GM10266 (cell line): Measurements from ENCODE around the gene VWF.

Experiments
- DNase-seq: peaks from one replicate; pipeline ENCODE4 v3.0.0; 2012; ENCODE audit errors: extremely low spot score
- TF ChIP-seq, protein P1 (sequence below): IDR thresholded peaks from 2 replicates; pipeline ENCODE4 v1.5.1; 2012; ENCODE audit warnings: mild to moderate bottlenecking, low read depth; ENCODE audit not compliant: control insufficient read depth, insufficient read depth; ENCODE audit errors: missing control alignments

Gene VWF

DNA sequence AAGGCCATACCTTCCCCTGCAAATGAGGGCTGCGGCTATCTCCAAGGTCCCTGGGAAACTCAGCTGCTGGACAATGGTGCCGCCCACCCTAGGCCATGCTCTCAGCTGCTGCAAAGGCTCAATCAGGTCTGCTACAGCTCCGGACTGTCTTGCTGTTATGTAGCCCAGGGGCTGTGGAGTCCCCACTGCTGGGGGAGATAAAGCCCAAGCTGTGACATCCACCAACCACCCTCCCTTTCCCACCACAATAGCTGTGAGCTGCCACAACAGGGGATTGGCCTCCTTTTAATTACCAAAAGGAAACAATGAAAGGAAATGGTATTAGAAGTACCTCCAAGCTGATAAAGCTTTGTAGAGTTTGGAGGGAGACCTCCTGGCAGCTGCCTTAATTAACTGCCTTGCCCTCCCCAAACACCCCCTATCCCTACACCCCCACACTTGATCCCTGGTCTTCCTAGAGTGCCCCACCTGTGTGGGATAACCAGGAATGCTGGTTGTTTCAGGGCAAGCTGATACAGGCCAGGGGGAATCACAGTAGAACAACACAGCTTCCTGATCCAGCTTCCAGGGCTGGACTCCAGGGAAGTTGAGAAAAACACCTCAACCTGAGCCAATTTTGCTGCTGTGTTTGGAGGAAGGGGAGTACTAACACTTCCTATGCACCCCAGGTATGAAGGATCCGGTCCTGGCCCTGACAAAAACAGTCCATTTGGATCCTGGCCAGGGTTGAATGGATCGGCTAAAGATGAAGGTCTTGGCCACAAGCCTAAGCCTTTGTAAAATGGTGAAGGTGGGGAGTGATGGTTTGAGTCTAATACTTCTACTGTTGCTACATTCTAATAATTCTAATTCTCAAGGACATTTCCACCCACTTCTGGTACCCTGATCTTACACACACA, at the start of gene VWF:
Gene VWF, minus strand, starts transcription at position 260 of the 899 bp plus-strand sequence. CDS start 1,474 bp downstream, outside the sequence.
- TF ChIP-seq, protein P1, sequence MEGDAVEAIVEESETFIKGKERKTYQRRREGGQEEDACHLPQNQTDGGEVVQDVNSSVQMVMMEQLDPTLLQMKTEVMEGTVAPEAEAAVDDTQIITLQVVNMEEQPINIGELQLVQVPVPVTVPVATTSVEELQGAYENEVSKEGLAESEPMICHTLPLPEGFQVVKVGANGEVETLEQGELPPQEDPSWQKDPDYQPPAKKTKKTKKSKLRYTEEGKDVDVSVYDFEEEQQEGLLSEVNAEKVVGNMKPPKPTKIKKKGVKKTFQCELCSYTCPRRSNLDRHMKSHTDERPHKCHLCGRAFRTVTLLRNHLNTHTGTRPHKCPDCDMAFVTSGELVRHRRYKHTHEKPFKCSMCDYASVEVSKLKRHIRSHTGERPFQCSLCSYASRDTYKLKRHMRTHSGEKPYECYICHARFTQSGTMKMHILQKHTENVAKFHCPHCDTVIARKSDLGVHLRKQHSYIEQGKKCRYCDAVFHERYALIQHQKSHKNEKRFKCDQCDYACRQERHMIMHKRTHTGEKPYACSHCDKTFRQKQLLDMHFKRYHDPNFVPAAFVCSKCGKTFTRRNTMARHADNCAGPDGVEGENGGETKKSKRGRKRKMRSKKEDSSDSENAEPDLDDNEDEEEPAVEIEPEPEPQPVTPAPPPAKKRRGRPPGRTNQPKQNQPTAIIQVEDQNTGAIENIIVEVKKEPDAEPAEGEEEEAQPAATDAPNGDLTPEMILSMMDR = no peak
- peak; percentile 5 for DNase-seq

DNA sequence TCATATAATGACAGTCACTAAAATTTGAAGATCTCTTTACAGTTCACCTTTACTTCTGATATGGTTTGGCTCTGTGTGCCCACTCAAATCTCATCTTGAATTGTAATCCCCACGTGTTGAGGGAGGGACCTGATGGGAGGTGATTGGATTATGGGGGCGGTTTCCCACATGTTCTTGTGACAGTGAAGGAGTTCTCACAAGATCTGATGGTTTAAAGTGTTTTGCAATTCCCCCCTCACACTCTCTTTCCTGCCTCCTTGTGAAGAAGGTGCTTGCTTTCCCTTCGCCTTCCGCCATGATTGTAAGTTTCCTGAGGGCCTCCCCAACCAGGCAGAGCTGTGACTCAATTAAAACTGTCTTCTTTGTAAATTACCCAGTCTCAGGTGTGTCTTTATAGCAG, 48.4 kb upstream of the VWF start:
- TF ChIP-seq, protein P1 = no peak
- DNase-seq = no peak

DNA sequence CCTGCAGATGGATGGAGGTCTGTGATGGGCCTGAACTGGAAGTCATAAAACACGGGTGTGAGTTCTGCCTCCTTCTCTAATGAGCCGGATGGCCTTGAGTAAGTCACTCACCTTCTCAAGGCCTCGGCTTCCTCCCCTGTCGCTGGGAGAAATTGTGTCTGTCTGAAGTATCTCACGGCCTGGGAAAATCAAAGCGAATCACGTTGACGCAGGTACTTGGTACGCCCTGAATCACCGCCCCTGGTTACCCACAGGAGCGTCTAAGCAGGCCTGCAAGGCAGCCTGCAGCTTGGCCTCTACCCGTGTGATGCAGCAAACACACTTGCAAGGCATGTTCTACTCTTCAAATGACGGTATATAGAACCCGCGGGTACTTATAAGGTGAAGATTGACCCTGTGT, 47.6 kb upstream of the VWF start:
- DNase-seq = no peak
- TF ChIP-seq, protein P1 = no peak

DNA sequence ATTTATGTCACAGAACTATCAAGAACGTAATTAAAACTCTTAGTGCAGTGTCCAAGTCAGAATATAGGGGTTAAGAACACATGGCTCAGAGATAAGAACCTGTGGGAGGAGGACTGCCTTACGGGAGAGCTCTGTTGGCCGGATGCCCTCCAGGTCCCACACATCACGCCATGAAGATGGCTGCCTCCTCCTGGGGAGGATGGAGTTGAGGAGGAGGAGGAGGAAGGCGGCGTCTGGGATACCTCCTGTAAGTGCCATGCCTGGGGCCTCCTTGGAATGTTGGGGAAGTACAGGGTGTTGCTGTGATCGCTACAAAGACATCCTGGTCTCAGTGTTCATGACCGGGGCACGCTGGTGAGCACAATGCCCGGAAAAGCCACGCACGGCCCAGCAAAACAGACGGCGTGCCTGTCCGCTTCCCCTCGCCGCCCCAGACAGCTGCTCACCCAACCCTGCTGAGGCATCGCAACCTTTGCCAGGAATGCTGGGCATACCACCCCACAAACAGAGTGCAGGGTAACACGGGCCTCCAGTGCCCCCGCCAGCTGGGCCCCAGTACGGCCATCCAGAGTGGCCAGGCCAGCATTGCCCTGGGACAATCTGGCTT, 47.0 kb upstream of the VWF start:
- TF ChIP-seq, protein P1 = no peak
- DNase-seq = no peak

DNA sequence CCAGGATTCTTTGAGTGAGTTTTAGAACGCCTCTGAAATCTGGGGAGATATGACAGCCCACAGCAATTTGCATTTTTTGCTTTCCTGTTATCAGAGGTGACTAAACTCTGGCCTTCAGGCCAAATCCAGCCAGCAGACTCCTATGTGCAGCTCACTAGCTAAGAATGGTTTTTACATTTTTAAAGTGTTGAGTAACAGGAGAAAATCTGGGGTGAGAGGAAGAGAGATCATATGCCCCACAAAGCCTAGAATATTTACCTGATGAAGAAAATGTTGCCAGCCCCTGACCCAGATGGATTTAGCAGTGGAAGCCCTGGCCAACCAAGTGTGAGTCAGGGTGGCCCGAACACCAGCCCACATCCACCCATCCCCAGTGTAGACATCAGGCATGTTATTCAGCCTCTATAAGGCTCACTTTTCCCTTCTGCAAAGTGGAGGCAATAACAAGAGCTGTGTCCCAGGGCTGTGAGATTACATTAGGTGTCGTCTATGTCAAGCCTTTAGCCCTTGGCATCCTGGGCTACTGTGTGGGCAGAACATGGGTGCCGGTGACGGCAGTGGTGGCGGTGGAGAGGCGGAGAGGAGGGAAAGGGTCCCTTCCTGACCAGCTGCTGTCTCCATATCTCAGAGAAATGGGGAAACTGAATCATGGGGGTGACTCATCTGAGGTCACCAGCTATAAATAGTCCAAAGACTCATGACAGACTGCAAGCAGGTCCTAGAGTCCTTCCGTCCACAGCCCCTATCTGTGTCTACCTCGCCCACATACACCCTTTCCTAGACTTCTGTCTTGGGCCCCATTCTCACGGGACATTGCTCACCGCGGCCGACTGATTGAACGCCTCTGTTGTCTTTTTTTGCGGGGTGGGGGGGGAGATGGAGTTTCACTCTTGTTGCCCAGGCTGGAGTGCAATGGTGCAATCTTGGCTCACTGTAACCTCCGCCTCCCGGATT, 43.1 kb upstream of the VWF start:
- TF ChIP-seq, protein P1 = no peak
- DNase-seq = peak; percentile 86

DNA sequence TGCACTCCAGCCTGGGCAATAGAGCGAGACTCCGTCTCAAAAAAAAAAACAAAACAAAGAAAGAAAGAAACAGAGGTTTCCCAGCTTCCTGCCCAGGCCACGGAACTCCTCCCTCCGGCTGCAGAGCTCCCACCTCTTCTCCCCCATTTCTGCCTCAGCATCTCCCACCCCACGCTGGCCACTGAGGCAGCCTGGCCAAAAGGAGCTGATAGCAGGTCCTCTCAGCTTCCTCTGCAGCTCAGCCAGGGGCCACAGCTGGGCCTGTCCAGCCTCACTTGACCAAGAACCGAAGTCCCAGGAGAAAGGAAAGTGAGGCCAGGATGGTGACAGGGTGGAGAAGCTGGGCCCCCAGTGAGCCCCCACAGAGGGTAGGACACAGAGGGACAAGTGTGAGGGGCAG, 42.3 kb upstream of the VWF start:
- TF ChIP-seq, protein P1 = no peak
- no peak for DNase-seq
